Endothelial cell (in vitro differentiated cells): ENCODE results near the gene TRAK1. TPM values are rescaled to one million over a fixed set of nuclear protein-coding genes. Genes with fewer than 3 reads are reported as not detected.

Source experiments
- DNase-seq: peaks from one replicate; pipeline ENCODE4 v3.0.0; 2021; ENCODE audit warnings: low spot score
- H3K27ac Mint-ChIP-seq: one replicate; pipeline ENCODE4 v1.8.0; 2021; ENCODE audit warnings: mixed read lengths, inconsistent platforms; ENCODE audit not compliant: unreplicated experiment
- H3K27me3 Mint-ChIP-seq: one replicate; pipeline ENCODE4 v1.8.0; 2021; ENCODE audit warnings: mild to moderate bottlenecking, moderate library complexity, mixed read lengths, inconsistent platforms; ENCODE audit not compliant: unreplicated experiment
- H3K36me3 Mint-ChIP-seq: one replicate; pipeline ENCODE4 v1.8.0; 2021; ENCODE audit warnings: mild to moderate bottlenecking, low read depth, mixed read lengths, inconsistent platforms; ENCODE audit not compliant: unreplicated experiment
- H3K4me1 Mint-ChIP-seq: one replicate; pipeline ENCODE4 v1.8.0; 2021; ENCODE audit warnings: mild to moderate bottlenecking, mixed read lengths, inconsistent platforms; ENCODE audit not compliant: unreplicated experiment
- H3K4me3 Mint-ChIP-seq: one replicate; pipeline ENCODE4 v1.8.0; 2021; ENCODE audit warnings: mild to moderate bottlenecking, mixed read lengths, inconsistent platforms; ENCODE audit not compliant: unreplicated experiment
- H3K9me3 Mint-ChIP-seq: one replicate; pipeline ENCODE4 v1.8.0; 2021; ENCODE audit warnings: mixed read lengths, inconsistent platforms; ENCODE audit not compliant: unreplicated experiment
- total RNA-seq: library from RNA; stranded (reverse); fragmentation: NEBNext Ultra II Directional; extraction: Animal tissue kit (Norgen Biotek cat#: 25700); gene quantifications from one replicate; pipeline ENCODE4 v1.2.1, GENCODE V29; 2021; ENCODE audit not compliant: unreplicated experiment
- TF ChIP-seq, protein P1 (sequence below): fragments of 200-600 bp; sonication (generic); IDR thresholded peaks from one replicate; pipeline ENCODE4 v1.5.0; 2021; ENCODE audit warnings: antibody characterized with exemption; ENCODE audit not compliant: unreplicated experiment

Gene TRAK1
- total RNA-seq, 1 donor from 2014 or later: 48.2 TPM

DNA sequence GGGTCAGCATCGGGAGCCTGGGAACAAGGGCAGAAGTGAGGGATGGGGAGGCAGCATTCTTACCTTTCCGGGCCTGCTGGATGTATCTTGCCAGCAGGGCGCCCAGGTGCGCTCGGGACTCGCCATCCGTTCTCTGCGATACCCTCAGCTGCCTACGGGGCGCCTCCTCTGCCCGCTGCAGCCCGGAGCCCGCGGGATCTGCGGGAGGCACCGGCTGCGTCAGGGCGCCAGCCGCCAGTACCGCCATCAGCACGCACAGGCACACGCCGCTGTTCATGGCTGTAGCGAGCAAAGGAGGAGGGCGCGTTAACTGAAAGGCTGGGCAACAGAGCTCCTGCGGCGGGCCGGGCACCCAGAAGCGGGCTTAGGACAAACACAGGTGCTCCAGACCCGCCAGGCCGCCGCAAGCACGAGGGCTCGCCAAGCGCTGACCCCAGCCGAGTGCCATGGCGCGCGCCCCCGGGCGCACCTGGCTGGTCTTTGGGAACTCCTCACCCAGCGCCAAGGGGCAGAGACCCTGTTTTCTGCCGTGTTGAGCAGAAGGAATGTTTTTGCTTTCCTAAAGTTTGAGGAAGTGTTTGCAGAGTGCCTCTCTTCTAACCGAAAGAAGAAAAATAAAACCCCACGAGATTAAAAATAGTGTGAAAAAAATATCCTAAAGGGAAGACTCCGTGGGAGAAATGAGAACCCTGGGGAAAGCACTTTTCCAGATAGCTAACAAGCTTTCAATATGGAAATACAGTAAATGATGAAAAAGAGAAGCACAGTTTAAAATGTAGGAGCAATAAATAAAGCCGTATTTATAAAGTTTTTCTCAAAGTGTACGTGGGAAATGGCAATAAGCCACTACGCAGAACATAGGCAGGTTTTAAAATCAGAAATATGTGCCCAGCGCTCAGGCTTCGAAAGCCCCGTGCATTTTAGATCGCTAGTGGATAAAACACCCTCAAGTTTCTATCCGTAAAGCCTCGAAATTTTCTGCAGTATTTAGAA, 172.5 kb downstream of the TRAK1 start:
- no peaks in the 10 kb centered on the region for H3K4me1 Mint-ChIP-seq
- H3K27ac Mint-ChIP-seq: no peak overlapping the region
- no peak overlapping the region for H3K4me3 Mint-ChIP-seq
- peaks cover 10% of the 10 kb centered on the region for H3K27me3 Mint-ChIP-seq
- H3K9me3 Mint-ChIP-seq: no peaks in the 10 kb centered on the region
- TF ChIP-seq, protein P1, sequence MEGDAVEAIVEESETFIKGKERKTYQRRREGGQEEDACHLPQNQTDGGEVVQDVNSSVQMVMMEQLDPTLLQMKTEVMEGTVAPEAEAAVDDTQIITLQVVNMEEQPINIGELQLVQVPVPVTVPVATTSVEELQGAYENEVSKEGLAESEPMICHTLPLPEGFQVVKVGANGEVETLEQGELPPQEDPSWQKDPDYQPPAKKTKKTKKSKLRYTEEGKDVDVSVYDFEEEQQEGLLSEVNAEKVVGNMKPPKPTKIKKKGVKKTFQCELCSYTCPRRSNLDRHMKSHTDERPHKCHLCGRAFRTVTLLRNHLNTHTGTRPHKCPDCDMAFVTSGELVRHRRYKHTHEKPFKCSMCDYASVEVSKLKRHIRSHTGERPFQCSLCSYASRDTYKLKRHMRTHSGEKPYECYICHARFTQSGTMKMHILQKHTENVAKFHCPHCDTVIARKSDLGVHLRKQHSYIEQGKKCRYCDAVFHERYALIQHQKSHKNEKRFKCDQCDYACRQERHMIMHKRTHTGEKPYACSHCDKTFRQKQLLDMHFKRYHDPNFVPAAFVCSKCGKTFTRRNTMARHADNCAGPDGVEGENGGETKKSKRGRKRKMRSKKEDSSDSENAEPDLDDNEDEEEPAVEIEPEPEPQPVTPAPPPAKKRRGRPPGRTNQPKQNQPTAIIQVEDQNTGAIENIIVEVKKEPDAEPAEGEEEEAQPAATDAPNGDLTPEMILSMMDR: no peak
- H3K36me3 Mint-ChIP-seq: no peaks in the 10 kb centered on the region
- peak; percentile 14 for DNase-seq

DNA sequence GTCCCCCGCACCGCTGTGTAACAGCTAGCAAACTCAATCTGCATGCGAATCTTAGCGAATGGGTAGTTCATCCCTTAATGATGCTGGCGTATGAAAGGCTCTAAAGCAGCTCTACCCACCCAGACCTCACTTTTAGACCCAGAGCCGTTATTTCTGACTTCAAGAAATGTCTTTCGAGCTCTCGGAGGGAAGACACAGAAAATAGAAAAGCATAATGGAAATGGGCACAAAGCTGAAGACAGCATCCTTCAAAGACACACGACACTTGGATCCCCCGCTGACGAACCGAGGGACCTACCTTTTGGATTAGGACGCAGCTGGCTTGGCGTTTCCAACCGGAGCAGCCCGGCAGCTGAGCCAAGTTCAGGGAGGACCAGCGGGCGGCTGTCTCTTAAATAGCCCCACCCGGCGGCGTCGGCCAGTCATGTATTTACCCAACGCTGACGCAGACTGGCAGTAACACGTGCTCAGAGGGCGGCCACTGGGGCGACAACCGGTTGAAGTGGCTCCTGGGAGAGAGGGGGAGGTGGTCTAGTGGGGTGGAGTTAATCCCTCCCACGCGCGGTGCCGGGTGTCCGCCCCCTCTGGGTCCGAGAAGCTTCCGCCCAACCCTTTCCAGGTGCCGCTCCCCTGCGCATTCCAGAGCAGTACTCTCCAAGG, 173.4 kb downstream of the TRAK1 start:
- Mint-ChIP-seq H3K27ac (no peak overlapping the region), H3K4me1 (no peaks in the 10 kb centered on the region), H3K36me3 (no peaks in the 10 kb centered on the region), H3K27me3 (peaks cover 10% of the 10 kb centered on the region), H3K4me3 (peak overlapping the region; percentile 69), H3K9me3 (no peaks in the 10 kb centered on the region)
- TF ChIP-seq, protein P1: no peak
- no peak for DNase-seq

DNA sequence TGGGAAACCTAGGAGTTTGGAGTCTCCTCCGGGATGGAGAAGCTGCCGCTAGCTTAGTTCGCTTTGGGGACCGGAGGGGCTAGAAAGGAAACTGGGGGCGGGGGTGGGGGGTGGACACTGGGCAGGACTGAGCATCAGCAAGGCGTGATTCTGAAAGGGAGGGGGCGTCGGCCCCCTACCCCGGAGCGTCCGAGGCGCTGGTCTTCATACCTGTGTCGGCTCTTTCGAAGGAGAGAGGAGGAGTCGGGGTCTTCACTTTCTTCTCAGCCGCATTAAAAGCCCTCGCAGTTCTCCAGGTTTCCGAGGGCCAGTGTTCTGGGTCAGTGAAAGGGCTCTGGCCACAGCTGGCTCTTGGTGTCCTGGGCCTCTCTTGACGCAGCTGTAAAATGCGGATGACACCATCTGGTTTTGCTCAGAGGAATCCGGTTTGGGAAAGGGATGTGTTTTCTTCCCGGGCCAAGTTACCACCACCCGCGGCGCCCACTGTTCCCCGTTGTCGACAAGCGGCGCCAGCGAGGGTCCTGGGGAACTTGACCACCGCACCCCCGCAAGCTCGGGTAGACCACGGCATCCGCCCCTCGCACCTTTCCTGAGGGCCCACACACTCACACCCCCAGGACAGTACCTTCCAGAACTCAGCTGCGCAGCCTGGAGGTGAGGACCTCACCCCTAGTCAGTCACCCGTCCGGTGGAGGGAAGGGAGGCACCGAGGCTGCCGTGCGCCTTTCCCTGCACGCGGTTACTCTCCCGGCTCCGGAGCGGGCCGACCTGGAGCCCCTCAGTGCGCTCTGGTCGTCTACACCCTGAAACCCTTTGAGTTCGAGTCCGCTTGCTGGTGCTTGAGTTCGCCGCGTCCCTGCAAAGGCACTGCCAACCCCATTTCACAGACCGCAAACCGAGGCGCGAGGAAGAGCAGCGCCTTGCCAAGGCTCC, 174.2 kb downstream of the TRAK1 start:
- Mint-ChIP-seq H3K9me3 (no peaks in the 10 kb centered on the region), H3K4me1 (no peaks in the 10 kb centered on the region), H3K27ac (no peak overlapping the region), H3K36me3 (peaks cover 2% of the 10 kb centered on the region), H3K4me3 (no peak overlapping the region), H3K27me3 (peaks cover 10% of the 10 kb centered on the region)
- TF ChIP-seq, protein P1: no peak
- DNase-seq: no peak

DNA sequence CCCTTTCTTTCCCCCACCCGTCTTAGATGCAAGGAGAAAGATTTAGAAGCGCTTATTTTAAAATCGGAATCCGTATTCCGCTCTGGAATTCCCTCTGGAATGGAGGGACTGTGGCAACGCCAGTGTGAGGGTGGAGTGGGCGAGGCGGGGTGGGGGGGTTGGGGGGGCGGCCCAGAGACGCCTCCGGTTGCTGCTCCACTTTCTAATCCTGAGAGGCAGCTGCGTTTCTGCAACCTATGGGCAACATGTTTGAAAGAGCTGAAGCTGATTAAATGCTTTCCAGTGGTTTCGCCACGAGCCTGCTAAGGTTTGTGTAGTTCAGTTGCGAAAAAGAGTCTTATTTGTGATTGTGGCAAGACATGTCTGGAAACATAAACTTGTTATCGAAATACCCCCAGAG, 174.9 kb downstream of the TRAK1 start, which contains the start of gene CCK:
Gene CCK, minus strand, starts transcription at position 101 of the 400 bp plus-strand sequence. CDS start 2,555 bp downstream, outside the sequence.
- Mint-ChIP-seq H3K27ac (no peak within 1 kb of the TSS), H3K36me3 (peaks cover 4% of the 10 kb centered on the region), H3K9me3 (no peaks in the 10 kb centered on the region), H3K4me1 (no peaks in the 10 kb centered on the region), H3K4me3 (no peak within 1 kb of the TSS), H3K27me3 (peaks cover 10% of the 10 kb centered on the region)
- DNase-seq: no peak
- TF ChIP-seq, protein P1: no peak
